22Rv1 (cell line): ENCODE results near the gene PCDHGA2.

Source experiments
- ZFX ChIP-seq: fragments of 450-650 bp; IDR thresholded peaks from 2 replicates; pipeline ENCODE4 v1.6.1; 2017; ENCODE audit warnings: antibody characterized with exemption, borderline replicate concordance
- TF ChIP-seq, protein P1 (sequence below): fragments of 450-650 bp; IDR thresholded peaks from 2 replicates; pipeline ENCODE4 v1.5.1; 2017; ENCODE audit warnings: mild to moderate bottlenecking

DNA sequence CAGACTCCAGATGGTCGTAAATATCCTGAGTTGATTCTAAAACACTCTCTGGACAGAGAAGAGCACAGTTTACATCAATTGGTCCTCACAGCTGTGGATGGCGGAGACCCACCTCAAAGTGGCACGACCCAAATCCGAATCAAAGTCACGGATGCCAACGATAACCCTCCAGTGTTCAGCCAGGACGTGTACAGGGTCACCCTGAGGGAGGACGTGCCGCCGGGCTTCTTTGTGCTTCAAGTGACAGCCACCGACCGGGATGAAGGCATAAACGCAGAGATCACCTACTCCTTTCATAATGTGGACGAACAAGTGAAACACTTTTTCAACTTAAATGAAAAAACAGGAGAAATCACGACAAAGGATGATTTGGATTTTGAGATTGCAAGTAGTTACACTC lies 22.1 kb downstream of the PCDHGA2 start:
- TF ChIP-seq, protein P1, sequence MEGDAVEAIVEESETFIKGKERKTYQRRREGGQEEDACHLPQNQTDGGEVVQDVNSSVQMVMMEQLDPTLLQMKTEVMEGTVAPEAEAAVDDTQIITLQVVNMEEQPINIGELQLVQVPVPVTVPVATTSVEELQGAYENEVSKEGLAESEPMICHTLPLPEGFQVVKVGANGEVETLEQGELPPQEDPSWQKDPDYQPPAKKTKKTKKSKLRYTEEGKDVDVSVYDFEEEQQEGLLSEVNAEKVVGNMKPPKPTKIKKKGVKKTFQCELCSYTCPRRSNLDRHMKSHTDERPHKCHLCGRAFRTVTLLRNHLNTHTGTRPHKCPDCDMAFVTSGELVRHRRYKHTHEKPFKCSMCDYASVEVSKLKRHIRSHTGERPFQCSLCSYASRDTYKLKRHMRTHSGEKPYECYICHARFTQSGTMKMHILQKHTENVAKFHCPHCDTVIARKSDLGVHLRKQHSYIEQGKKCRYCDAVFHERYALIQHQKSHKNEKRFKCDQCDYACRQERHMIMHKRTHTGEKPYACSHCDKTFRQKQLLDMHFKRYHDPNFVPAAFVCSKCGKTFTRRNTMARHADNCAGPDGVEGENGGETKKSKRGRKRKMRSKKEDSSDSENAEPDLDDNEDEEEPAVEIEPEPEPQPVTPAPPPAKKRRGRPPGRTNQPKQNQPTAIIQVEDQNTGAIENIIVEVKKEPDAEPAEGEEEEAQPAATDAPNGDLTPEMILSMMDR = no peak
- TF ChIP-seq ZFX = no peak
